SU-DHL-6 (cell line): ENCODE results near the gene UNC93B1.

ENCODE experiments used
- H2AFZ ChIP-seq: fragments of 200-600 bp; sonication (generic); 2 replicates; pipeline ENCODE4 v1.6.1; 2014; ENCODE audit warnings: low read depth, mild to moderate bottlenecking, moderate library complexity, mixed read lengths, antibody characterized with exemption, low read length; ENCODE audit not compliant: severe bottlenecking
- H3F3A ChIP-seq: fragments of 200-600 bp; shearing (Covaris generic); 2 replicates; pipeline ENCODE4 v1.6.0; 2016; ENCODE audit warnings: antibody characterized with exemption, mild to moderate bottlenecking; ENCODE audit not compliant: insufficient read depth
- H3K27ac ChIP-seq: fragments of 200-600 bp; sonication (generic); 2 replicates; pipeline ENCODE4 v1.5.1; 2016; ENCODE audit warnings: low read depth, mild to moderate bottlenecking, low read length, moderate library complexity, mixed read lengths
- H3K27me3 ChIP-seq: fragments of 200-600 bp; sonication (generic), shearing (Covaris generic); 2 replicates; pipeline ENCODE4 v1.6.0; 2014; ENCODE audit warnings: mild to moderate bottlenecking, low read length
- H3K36me3 ChIP-seq: fragments of 200-600 bp; sonication (generic); 2 replicates; pipeline ENCODE4 v1.6.1; 2014; ENCODE audit warnings: mild to moderate bottlenecking, low read length, mixed read lengths
- H3K4me2 ChIP-seq: fragments of 300-600, 200-600 bp; shearing (Covaris generic), sonication (generic); 2 replicates; pipeline ENCODE4 v1.6.0; 2014; ENCODE audit warnings: low read length, low read depth, mild to moderate bottlenecking; ENCODE audit not compliant: poor library complexity, severe bottlenecking
- H3K4me3 ChIP-seq: fragments of 200-600 bp; sonication (generic); 2 replicates; pipeline ENCODE4 v1.5.1; 2014; ENCODE audit warnings: antibody characterized with exemption, low read length, mild to moderate bottlenecking, mixed read lengths; ENCODE audit not compliant: insufficient read depth, poor library complexity, severe bottlenecking
- H3K79me2 ChIP-seq: fragments of 200-600 bp; sonication (generic); 2 replicates; pipeline ENCODE4 v1.6.1; 2014; ENCODE audit warnings: mild to moderate bottlenecking, low read length, moderate library complexity; ENCODE audit not compliant: insufficient read depth
- H3K9ac ChIP-seq: fragments of 200-600 bp; sonication (generic); 2 replicates; pipeline ENCODE4 v1.7.0; 2014; ENCODE audit warnings: mild to moderate bottlenecking, low read length
- H3K9me2 ChIP-seq: fragments of 200-600 bp; sonication (generic); replicated peaks from 2 replicates; pipeline ENCODE4 v1.6.1; 2014; ENCODE audit warnings: low read length; ENCODE audit not compliant: insufficient read depth
- H3K9me3 ChIP-seq: fragments of 200-600 bp; sonication (generic); 2 replicates; pipeline ENCODE4 v1.6.1; 2014; ENCODE audit warnings: low read length, mixed read lengths; ENCODE audit not compliant: insufficient read depth
- H4K20me1 ChIP-seq: fragments of 200-600 bp; sonication (generic); 2 replicates; pipeline ENCODE4 v1.6.1; 2014; ENCODE audit warnings: low read depth, mild to moderate bottlenecking, antibody characterized with exemption, low read length, moderate library complexity, mixed read lengths
- EZH2phosphoT487 ChIP-seq: fragments of 200-600 bp; sonication (generic), shearing (Covaris generic); conservative IDR thresholded peaks from 2 replicates; pipeline ENCODE4 v1.6.1; 2018; ENCODE audit warnings: mild to moderate bottlenecking, antibody characterized with exemption, low read length, moderate library complexity, mixed read lengths
- TF ChIP-seq, protein P1 (sequence below): fragments of 200-600 bp; sonication (generic); IDR thresholded peaks from one replicate; pipeline ENCODE4 v1.5.1; 2017; ENCODE audit warnings: antibody characterized with exemption, mild to moderate bottlenecking, low read length, moderate library complexity; ENCODE audit not compliant: insufficient read depth, poor library complexity, severe bottlenecking

UNC93B1 gene

GRCh38 chr11:68002938-68003845, 705 bp downstream of the UNC93B1 start:
- H3K9me3 ChIP-seq: no peaks in the 10 kb centered on the region

DNA sequence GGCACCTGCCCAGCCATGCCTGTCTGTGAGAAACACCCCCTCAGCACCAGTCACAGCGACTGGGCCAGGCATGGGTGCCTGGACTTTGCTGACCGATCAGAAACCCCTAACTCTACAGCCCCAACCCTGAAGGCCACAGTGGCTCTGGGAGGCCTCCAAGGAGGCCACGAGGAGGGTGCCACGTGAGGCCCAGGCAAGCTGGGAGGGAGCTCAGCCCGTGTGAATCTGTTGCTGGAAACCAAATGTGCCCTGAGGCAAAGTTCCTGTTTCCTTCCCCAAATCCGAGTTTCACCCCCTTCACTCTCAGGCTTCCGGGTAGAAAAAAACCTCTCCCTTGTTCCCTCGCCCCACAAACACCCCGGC, 1.3 kb downstream of the UNC93B1 start:
- no peaks in the 10 kb centered on the region for H3K9me3 ChIP-seq
- peak overlapping the region; percentile 67 for H3K4me3 ChIP-seq
- peak overlapping the region; percentile 68 for H3K4me2 ChIP-seq
- no peaks in the 10 kb centered on the region for H3K79me2 ChIP-seq
- H3K36me3 ChIP-seq: no peaks in the 10 kb centered on the region
- no peak for TF ChIP-seq EZH2phosphoT487
- TF ChIP-seq, protein P1, sequence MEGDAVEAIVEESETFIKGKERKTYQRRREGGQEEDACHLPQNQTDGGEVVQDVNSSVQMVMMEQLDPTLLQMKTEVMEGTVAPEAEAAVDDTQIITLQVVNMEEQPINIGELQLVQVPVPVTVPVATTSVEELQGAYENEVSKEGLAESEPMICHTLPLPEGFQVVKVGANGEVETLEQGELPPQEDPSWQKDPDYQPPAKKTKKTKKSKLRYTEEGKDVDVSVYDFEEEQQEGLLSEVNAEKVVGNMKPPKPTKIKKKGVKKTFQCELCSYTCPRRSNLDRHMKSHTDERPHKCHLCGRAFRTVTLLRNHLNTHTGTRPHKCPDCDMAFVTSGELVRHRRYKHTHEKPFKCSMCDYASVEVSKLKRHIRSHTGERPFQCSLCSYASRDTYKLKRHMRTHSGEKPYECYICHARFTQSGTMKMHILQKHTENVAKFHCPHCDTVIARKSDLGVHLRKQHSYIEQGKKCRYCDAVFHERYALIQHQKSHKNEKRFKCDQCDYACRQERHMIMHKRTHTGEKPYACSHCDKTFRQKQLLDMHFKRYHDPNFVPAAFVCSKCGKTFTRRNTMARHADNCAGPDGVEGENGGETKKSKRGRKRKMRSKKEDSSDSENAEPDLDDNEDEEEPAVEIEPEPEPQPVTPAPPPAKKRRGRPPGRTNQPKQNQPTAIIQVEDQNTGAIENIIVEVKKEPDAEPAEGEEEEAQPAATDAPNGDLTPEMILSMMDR: no peak
- H3K27ac ChIP-seq: peak overlapping the region; percentile 80
- H3K27me3 ChIP-seq: no peaks in the 10 kb centered on the region
- H4K20me1 ChIP-seq: no peaks in the 10 kb centered on the region
- H3K9ac ChIP-seq: peak overlapping the region; percentile 65
- no peak overlapping the region for H2AFZ ChIP-seq
- H3K9me2 ChIP-seq: no peaks in the 10 kb centered on the region
- H3F3A ChIP-seq: peaks cover 15% of the 10 kb centered on the region

More at GRCh38 chr11:68002938-68003845, 705 bp downstream of the UNC93B1 start:
- Histone ChIP-seq H3K27ac (peak overlapping the region; percentile 80), H3K9ac (peak overlapping the region; percentile 65), H3K4me2 (peak overlapping the region; percentile 68), H3K27me3 (no peaks in the 10 kb centered on the region), H3F3A (peaks cover 15% of the 10 kb centered on the region), H4K20me1 (no peaks in the 10 kb centered on the region), H3K4me3 (peak overlapping the region; percentile 67), H3K36me3 (no peaks in the 10 kb centered on the region), H2AFZ (no peak overlapping the region), H3K9me2 (no peaks in the 10 kb centered on the region), H3K79me2 (no peaks in the 10 kb centered on the region)
- TF ChIP-seq EZH2phosphoT487: no peak
- TF ChIP-seq, protein P1: no peak

- no peak overlapping the region for H3K9ac ChIP-seq
- H3K9me2 ChIP-seq: no peaks in the 10 kb centered on the region
- no peaks in the 10 kb centered on the region for H3K9me3 ChIP-seq
- no peaks in the 10 kb centered on the region for H3K27me3 ChIP-seq
- H3K27ac ChIP-seq: no peak overlapping the region
- H3K4me2 ChIP-seq: no peak overlapping the region
- H3K4me3 ChIP-seq: no peak overlapping the region
- H4K20me1 ChIP-seq: no peaks in the 10 kb centered on the region
- H3K36me3 ChIP-seq: no peaks in the 10 kb centered on the region
- no peaks in the 10 kb centered on the region for H3K79me2 ChIP-seq
- TF ChIP-seq EZH2phosphoT487: no peak
- TF ChIP-seq, protein P1: no peak
- H3F3A ChIP-seq: peaks cover 15% of the 10 kb centered on the region
- H2AFZ ChIP-seq: no peak overlapping the region
Observed at GRCh38 chr11:67999704-68000103, 4.2 kb downstream of the UNC93B1 start.
